ENCODE data around the gene LRRC8A.
"Not testable (repeated sequence)": the region's sequence is repeated elsewhere in the genome, so short reads cannot be mapped to it uniquely, and the experiment has no call there.

Gene LRRC8A

DNA sequence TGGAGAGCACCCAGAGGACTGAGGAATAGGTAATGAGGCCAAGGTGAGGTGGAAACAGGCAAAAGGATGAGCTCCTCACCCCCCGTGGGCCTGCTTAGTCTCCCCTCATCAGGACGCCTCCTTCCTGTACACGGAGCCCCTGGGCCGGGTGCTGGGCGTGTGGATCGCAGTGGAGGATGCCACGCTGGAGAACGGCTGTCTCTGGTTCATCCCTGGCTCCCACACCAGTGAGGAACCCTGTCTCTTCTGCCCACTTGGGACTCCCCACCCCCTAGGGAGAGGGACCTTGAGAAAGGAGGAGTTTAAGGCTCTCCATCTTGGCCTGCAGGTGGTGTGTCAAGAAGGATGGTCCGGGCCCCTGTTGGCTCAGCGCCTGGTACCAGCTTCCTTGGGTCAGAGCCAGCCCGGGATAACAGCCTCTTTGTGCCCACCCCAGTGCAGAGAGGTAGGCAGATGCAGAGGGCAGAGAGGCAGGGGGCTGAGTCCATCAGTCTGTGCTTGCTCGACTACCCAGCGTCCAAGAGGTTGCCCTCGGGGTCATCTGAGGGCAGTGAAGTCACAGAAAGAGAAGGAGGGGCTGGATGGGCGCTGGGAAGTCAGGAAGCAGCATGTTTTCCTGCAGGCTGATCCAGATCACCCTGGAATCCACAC is 58.5 kb downstream of the LRRC8A start:
- no peak for TF ChIP-seq CTCF (conservative IDR thresholded peaks at IDR 0.05; ENCODE audit: low read depth, low read length)
- no peak overlapping the region for H3K4me3 ChIP-seq (ENCODE audit: low read length)
- no peak for DNase-seq (ENCODE audit: low read depth)

DNA sequence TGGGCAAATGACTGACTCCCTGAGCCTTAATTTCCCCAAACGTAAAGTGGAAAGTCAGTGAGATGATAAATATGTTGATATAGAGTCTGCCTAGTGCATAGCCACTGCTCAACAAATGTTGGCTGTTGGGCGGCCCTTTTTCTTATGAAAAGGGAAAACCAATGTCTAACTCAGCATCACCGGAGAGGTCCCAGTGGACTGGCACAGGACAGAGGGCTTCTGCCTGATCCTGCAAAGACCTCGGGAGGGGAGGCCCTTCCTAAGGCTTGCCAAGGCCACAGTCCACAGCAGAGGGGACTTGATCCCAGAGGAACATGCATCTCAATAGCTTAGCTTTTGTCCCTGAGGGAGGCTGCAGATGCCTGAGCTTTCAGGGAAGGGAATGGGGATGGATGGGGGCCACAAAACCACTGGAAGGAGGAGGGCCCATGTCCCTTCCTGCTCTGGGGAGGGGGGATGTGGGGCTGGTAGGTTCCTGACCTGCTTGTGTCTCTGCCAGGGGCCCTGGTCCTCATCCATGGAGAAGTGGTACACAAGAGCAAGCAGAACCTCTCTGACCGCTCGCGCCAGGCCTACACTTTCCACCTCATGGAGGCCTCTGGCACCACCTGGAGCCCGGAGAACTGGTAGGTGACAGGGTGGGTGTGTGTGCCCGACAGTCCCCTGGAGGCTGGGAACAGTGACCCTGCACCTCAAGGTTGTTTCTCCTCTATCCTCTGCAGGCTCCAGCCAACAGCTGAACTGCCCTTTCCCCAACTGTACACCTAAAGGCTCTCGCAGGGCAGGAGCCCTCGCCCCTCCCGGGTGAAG is 59.2 kb downstream of the LRRC8A start:
- no peak for TF ChIP-seq CTCF (conservative IDR thresholded peaks at IDR 0.05; ENCODE audit: low read depth, low read length)
- DNase-seq (ENCODE audit: low read depth) = no peak
- H3K4me3 ChIP-seq (ENCODE audit: low read length) = no peak overlapping the region

DNA sequence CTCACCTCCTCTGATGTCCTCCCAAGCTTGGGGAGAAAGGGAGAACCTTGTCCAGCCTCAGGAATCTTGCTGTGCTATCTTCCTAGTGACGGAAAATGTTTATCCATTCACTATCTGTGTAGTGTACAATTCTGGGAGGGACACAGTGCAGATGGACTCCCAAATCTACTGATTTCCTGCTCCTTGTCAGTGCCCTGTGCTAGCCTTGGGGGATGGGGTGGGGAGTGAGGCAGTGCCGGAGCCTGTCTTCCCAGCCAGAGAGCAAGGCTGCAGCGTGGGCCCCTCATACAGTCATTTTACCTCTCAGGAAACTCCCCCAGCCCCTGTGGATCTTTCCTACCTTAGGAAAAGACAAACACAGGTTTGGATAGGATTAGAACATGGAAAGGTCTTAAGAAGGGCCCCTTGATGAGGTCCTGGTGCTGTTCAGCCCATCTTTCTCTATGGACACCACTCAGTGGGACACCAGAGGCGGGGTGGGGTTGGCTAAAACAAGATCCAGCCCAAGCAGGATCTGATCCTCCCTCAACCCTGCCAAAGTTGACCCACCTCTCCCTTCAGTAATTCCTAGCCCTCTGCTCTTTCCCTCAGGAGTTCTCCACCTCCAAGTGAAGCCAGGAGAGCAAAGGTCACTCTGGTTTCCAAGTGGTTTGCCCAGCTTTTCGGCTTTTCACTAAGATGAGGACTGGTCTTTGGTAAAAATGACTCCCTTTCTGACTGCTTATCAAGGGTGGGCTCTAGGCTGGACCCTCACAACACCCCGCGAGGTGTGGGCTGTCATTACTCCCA is 62.1 kb downstream of the LRRC8A start:
- H3K4me3 ChIP-seq (ENCODE audit: low read length) = no peak overlapping the region
- no peak for TF ChIP-seq CTCF (conservative IDR thresholded peaks at IDR 0.05; ENCODE audit: low read depth, low read length)
- no peak for DNase-seq (ENCODE audit: low read depth)

- not testable (repeated sequence) for DNase-seq (ENCODE audit: low read depth); H3K4me3 ChIP-seq (ENCODE audit: low read length)
Observed at GRCh38 chr9:128944966-128945365, 63.0 kb downstream of the LRRC8A start.

DNA sequence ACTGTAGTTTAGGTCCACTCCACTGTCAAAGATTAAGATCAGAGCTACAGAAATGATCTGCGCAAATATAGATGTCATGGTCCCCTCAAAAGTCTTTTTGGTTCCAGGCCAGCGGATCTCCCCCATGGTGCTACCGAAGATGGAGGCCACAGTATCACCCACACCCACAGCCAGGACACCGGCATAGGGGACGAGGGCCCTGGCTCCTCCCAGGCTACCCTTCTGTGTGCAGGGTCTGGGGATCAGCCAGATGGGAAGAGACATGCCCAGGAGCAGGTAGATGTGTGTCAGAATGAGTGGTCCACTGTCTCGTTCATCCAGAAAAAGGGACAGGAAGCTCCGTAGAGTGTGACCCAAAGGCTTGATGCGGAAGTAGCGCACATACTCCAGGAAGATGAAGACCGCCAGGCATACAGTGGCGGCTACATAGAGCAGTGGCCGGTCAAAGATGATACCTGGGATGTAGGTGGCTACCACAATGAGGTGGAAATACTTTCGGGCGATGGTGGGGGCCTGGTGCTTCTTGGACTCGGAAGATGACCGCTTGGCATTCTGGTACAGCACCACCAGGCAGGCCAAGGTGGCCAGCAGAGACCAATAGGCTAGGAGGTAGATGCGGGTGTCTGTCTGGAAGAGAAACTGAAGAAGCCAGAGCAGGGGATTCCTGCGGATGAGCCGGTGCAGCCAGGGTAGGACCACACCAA is 64.0 kb downstream of the LRRC8A start:
- no peak for TF ChIP-seq CTCF (conservative IDR thresholded peaks at IDR 0.05; ENCODE audit: low read depth, low read length)
- DNase-seq (ENCODE audit: low read depth) = no peak
- H3K4me3 ChIP-seq (ENCODE audit: low read length) = no peak overlapping the region

- peak overlapping the region; percentile 91 for H3K4me3 ChIP-seq (ENCODE audit: low read length)
- no peak for DNase-seq (ENCODE audit: low read depth)
- no peak for TF ChIP-seq CTCF (conservative IDR thresholded peaks at IDR 0.05; ENCODE audit: low read depth, low read length)
Observed at GRCh38 chr9:128946571-128947276, 64.8 kb downstream of the LRRC8A start.

DNA sequence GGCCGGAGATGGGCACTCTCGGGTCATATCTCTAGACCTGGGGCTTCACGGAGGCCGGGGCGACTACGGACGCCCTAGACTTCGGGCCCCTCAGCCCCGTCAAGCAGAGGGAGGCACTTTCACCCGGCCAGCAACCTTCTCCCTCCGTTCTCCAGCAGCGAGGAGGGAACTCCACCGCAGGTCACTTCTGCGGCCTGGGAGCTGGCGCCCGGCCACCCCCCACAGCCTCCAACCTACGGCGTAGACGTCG is 65.3 kb downstream of the LRRC8A start:
- peak overlapping the region; percentile 91 for H3K4me3 ChIP-seq (ENCODE audit: low read length)
- TF ChIP-seq CTCF (conservative IDR thresholded peaks at IDR 0.05; ENCODE audit: low read depth, low read length) = no peak
- no peak for DNase-seq (ENCODE audit: low read depth)
